HG03066 (cell line): Measurements from ENCODE around the gene NSL1.

Experiments used
- ATAC-seq: cut with Tn5 transposase; IDR thresholded peaks from one replicate; pipeline ENCODE4 v1.9.1; 2021; ENCODE audit warnings: low read depth; ENCODE audit not compliant: unreplicated experiment

NSL1 gene, protein sequence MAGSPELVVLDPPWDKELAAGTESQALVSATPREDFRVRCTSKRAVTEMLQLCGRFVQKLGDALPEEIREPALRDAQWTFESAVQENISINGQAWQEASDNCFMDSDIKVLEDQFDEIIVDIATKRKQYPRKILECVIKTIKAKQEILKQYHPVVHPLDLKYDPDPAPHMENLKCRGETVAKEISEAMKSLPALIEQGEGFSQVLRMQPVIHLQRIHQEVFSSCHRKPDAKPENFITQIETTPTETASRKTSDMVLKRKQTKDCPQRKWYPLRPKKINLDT

GRCh38 chr1:212791676-212792395, at the start of gene NSL1, which contains the start of gene TATDN3:
Gene NSL1 (minus strand): TSS chr1:212791777. CDS start chr1:212791763, 14 bp downstream.
Gene TATDN3 (plus strand): TSS chr1:212791894. CDS start chr1:212791922, 28 bp downstream.
- peak; percentile 62 for ATAC-seq

- ATAC-seq = no peak
These were observed 46.6 kb upstream of the NSL1 start for GRCh38 chr1:212838145-212838544.

- peak; percentile 78 for ATAC-seq
These were observed 41.9 kb upstream of the NSL1 start for GRCh38 chr1:212833211-212834207.

- ATAC-seq = no peak
These were observed 36.8 kb upstream of the NSL1 start for GRCh38 chr1:212828395-212828794.

DNA sequence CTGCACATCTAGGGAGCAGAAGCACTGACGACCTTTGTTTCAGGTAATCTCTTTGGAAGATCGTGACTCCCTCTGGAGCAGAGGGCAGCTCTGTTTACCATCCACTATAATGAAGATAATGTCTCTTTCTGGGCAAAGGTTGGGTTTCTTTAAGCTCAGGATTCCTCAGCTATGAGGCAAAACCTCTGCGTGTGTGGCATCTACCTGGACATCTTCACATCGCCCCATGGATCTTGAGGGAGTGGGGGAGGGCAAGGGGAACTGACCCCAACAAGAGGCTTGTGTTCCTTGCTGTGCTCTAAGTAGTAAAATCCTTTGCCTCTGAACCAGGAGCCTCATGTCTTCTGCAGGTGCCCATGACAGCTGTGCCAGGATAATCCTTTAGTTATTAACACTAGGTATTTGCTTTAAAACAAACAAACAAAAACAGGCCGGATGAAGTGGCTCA, 36.3 kb upstream of the NSL1 start:
- no peak for ATAC-seq

DNA sequence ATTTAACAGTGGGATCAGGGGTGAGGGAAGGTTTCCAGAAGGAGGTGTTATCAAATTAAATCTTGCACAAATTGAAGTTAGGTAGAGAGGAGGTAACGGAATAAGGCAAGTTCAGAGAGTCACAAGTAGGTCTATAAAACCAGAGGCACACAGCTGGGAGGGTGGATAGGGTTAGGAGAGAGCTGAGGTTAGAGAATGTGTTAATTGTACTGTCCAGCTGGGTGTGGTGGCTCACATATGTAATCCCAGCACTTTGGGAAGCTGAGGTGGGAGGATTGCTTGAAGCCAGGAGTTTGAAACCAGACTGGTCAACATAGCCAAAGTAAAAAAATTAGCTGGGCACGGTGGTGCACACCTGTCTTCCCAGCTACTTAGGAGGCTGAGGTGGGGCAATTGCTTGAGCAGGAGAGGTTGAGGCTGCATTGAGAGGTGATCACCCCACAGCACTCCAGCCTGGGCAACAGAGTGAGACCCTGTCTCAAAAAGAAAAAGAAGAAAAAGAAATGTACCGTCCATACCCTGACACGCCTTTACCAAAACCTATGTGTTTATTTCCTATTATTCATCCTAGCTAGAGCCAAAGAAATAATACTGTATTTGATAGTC, 35.7 kb upstream of the NSL1 start:
- ATAC-seq = no peak

- no peak for ATAC-seq
These were observed 34.3 kb upstream of the NSL1 start for GRCh38 chr1:212825798-212826452.

- no peak for ATAC-seq
These were observed 32.6 kb upstream of the NSL1 start for GRCh38 chr1:212824201-212824600.

- no peak for ATAC-seq
These were observed 31.4 kb upstream of the NSL1 start for GRCh38 chr1:212822956-212823355.

DNA sequence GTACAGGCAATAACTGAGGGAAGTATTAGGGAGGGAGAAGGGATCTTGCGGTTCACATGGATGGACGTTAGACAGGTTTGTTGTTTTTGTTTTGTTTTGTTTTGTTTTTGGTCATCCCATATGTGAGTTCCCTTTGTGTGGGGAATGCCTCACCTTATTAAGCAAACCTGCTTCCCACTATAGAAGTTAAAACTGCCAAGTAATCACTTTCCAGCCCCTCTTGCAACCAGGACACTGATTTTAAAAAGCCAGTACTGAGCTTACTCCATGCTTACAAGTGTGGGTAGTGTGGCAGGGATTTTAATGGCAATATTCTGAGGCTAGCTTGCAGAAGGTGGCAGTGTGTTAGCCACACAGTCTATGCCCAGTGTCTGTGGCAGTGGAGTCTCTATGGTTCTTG, 29.4 kb upstream of the NSL1 start:
- no peak for ATAC-seq

GRCh38 chr1:212819726-212820125, 28.1 kb upstream of the NSL1 start:
- peak; percentile 62 for ATAC-seq

GRCh38 chr1:212816567-212817278, 25.1 kb upstream of the NSL1 start:
- no peak for ATAC-seq

GRCh38 chr1:212814537-212815334, 23.2 kb upstream of the NSL1 start:
- ATAC-seq = no peak

- no peak for ATAC-seq
These were observed 14.2 kb upstream of the NSL1 start for GRCh38 chr1:212805767-212806166.

- no peak for ATAC-seq
These were observed 6.1 kb upstream of the NSL1 start for GRCh38 chr1:212797681-212798080.

DNA sequence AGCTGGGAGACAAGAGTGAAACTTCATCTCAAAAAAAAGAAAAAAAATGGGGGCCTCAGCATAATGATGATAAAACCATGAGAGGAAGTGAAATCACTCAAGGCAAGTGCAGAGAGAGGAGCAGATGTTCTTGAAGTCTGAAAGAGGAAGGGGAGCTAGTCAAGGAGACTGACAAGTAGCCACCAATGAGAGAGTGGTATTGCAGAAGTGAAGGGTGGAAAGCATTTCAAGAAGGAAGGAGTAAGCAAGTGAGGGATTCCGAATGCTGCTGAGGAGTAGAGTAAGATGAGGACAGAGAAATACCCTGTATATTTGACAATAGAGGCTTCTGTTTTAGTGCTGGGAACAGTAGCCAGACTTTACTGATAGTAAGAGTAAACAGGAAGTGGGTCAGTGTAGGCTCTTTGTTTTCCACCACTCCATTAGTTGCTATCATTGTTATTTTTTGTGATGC, 3.0 kb upstream of the NSL1 start:
- ATAC-seq = peak; percentile 75

- ATAC-seq = no peak
These were observed 875 bp upstream of the NSL1 start for GRCh38 chr1:212792396-212792908.

GRCh38 chr1:212791261-212791675, 309 bp downstream of the NSL1 start:
- ATAC-seq = peak; percentile 17
